Activated naive CD4-positive, alpha-beta T cell treated with anti-CD3 and anti-CD28 coated beads, Interleukin-2, amount 50 U/mL, for 24 hours (primary cell): Measurements from ENCODE around the gene PRSS21.

ENCODE experiments used
- H3K27ac Mint-ChIP-seq: one replicate; pipeline ENCODE4 v1.8.0; 2021; ENCODE audit warnings: mild to moderate bottlenecking, mixed read lengths
- H3K27me3 Mint-ChIP-seq: one replicate; pipeline ENCODE4 v1.8.0; 2021; ENCODE audit warnings: mixed read lengths
- H3K36me3 Mint-ChIP-seq: one replicate; pipeline ENCODE4 v1.8.0; 2021; ENCODE audit warnings: mixed read lengths
- H3K4me1 Mint-ChIP-seq: one replicate; pipeline ENCODE4 v1.8.0; 2021; ENCODE audit warnings: mixed read lengths
- H3K4me3 Mint-ChIP-seq: one replicate; pipeline ENCODE4 v1.8.0; 2021; ENCODE audit warnings: mild to moderate bottlenecking, mixed read lengths
- H3K9me3 Mint-ChIP-seq: one replicate; pipeline ENCODE4 v1.8.0; 2021; ENCODE audit warnings: mixed read lengths

The PRSS21 gene

GRCh38 chr16:2816751-2817339 is at the start of gene PRSS21:
TSS of gene PRSS21 (plus strand) at chr16:2817237. CDS start at chr16:2817269, 32 bp downstream.
- no peaks in the 10 kb centered on the region for H3K4me1 Mint-ChIP-seq
- no peaks in the 10 kb centered on the region for H3K27me3 Mint-ChIP-seq
- H3K9me3 Mint-ChIP-seq = no peaks in the 10 kb centered on the region
- H3K4me3 Mint-ChIP-seq = peak within 1 kb of the TSS; percentile 30
- no peak within 1 kb of the TSS for H3K27ac Mint-ChIP-seq
- H3K36me3 Mint-ChIP-seq = no peaks in the 10 kb centered on the region

GRCh38 chr16:2767891-2768290 is 49.1 kb upstream of the PRSS21 start:
- H3K4me3 Mint-ChIP-seq = no peak overlapping the region
- no peak overlapping the region for H3K27ac Mint-ChIP-seq
- no peaks in the 10 kb centered on the region for H3K9me3 Mint-ChIP-seq
- peaks cover 12% of the 10 kb centered on the region for H3K4me1 Mint-ChIP-seq
- peaks cover 32% of the 10 kb centered on the region for H3K36me3 Mint-ChIP-seq
- H3K27me3 Mint-ChIP-seq = no peaks in the 10 kb centered on the region

GRCh38 chr16:2768403-2769089 is 48.5 kb upstream of the PRSS21 start:
- Mint-ChIP-seq H3K27me3 (no peaks in the 10 kb centered on the region), H3K27ac (peak overlapping the region; percentile 23)

GRCh38 chr16:2769100-2769529 is 47.9 kb upstream of the PRSS21 start:
- H3K4me1 Mint-ChIP-seq = peaks cover 12% of the 10 kb centered on the region
- H3K27me3 Mint-ChIP-seq = no peaks in the 10 kb centered on the region
- peaks cover 20% of the 10 kb centered on the region for H3K36me3 Mint-ChIP-seq
- no peak overlapping the region for H3K4me3 Mint-ChIP-seq
- no peaks in the 10 kb centered on the region for H3K9me3 Mint-ChIP-seq
- H3K27ac Mint-ChIP-seq = no peak overlapping the region

More at GRCh38 chr16:2768403-2769089, 48.5 kb upstream of the PRSS21 start:
- no peak overlapping the region for H3K4me3 Mint-ChIP-seq
- H3K9me3 Mint-ChIP-seq = no peaks in the 10 kb centered on the region
- H3K36me3 Mint-ChIP-seq = peaks cover 26% of the 10 kb centered on the region
- H3K4me1 Mint-ChIP-seq = peaks cover 12% of the 10 kb centered on the region

- peaks cover 16% of the 10 kb centered on the region for H3K4me1 Mint-ChIP-seq
- H3K4me3 Mint-ChIP-seq = no peak overlapping the region
- H3K9me3 Mint-ChIP-seq = no peaks in the 10 kb centered on the region
- H3K27me3 Mint-ChIP-seq = no peaks in the 10 kb centered on the region
- H3K36me3 Mint-ChIP-seq = peaks cover 20% of the 10 kb centered on the region
- peak overlapping the region; percentile 41 for H3K27ac Mint-ChIP-seq
These were observed 47.4 kb upstream of the PRSS21 start for GRCh38 chr16:2769675-2770056.

- H3K27me3 Mint-ChIP-seq = no peaks in the 10 kb centered on the region
- peaks cover 17% of the 10 kb centered on the region for H3K4me1 Mint-ChIP-seq
- peak overlapping the region; percentile 41 for H3K27ac Mint-ChIP-seq
These were observed 46.7 kb upstream of the PRSS21 start for GRCh38 chr16:2770057-2770951.

GRCh38 chr16:2771496-2772402 is 45.3 kb upstream of the PRSS21 start:
- peaks cover 10% of the 10 kb centered on the region for H3K36me3 Mint-ChIP-seq
- H3K9me3 Mint-ChIP-seq = no peaks in the 10 kb centered on the region
- peak overlapping the region; percentile 51 for H3K27ac Mint-ChIP-seq
- H3K27me3 Mint-ChIP-seq = no peaks in the 10 kb centered on the region
- H3K4me1 Mint-ChIP-seq = peaks cover 20% of the 10 kb centered on the region
- H3K4me3 Mint-ChIP-seq = no peak overlapping the region

More at GRCh38 chr16:2770057-2770951, 46.7 kb upstream of the PRSS21 start:
- Mint-ChIP-seq H3K4me3 (no peak overlapping the region), H3K9me3 (no peaks in the 10 kb centered on the region), H3K36me3 (peaks cover 19% of the 10 kb centered on the region)

GRCh38 chr16:2773188-2773968 is 43.7 kb upstream of the PRSS21 start:
- Mint-ChIP-seq H3K4me1 (peaks cover 26% of the 10 kb centered on the region), H3K9me3 (no peaks in the 10 kb centered on the region), H3K4me3 (no peak overlapping the region), H3K27me3 (no peaks in the 10 kb centered on the region), H3K36me3 (peaks cover 9% of the 10 kb centered on the region), H3K27ac (no peak overlapping the region)

GRCh38 chr16:2774161-2774891 is 42.7 kb upstream of the PRSS21 start:
- no peaks in the 10 kb centered on the region for H3K9me3 Mint-ChIP-seq
- peaks cover 31% of the 10 kb centered on the region for H3K4me1 Mint-ChIP-seq
- peaks cover 8% of the 10 kb centered on the region for H3K36me3 Mint-ChIP-seq
- no peaks in the 10 kb centered on the region for H3K27me3 Mint-ChIP-seq
- H3K4me3 Mint-ChIP-seq = peak overlapping the region; percentile 47
- H3K27ac Mint-ChIP-seq = no peak overlapping the region

- peaks cover 25% of the 10 kb centered on the region for H3K4me1 Mint-ChIP-seq
- H3K9me3 Mint-ChIP-seq = no peaks in the 10 kb centered on the region
- no peaks in the 10 kb centered on the region for H3K27me3 Mint-ChIP-seq
- H3K27ac Mint-ChIP-seq = no peak overlapping the region
- peak overlapping the region; percentile 47 for H3K4me3 Mint-ChIP-seq
- peaks cover 3% of the 10 kb centered on the region for H3K36me3 Mint-ChIP-seq
These were observed 41.8 kb upstream of the PRSS21 start for GRCh38 chr16:2775131-2775716.

GRCh38 chr16:2775765-2776499 is 41.1 kb upstream of the PRSS21 start:
- Mint-ChIP-seq H3K9me3 (no peaks in the 10 kb centered on the region), H3K27me3 (no peaks in the 10 kb centered on the region), H3K36me3 (peaks cover 3% of the 10 kb centered on the region), H3K4me3 (peak overlapping the region; percentile 96), H3K4me1 (peaks cover 25% of the 10 kb centered on the region), H3K27ac (peak overlapping the region; percentile 97)

- Mint-ChIP-seq H3K27me3 (no peaks in the 10 kb centered on the region), H3K36me3 (peaks cover 3% of the 10 kb centered on the region), H3K4me1 (peaks cover 25% of the 10 kb centered on the region), H3K27ac (peak overlapping the region; percentile 97), H3K4me3 (peak overlapping the region; percentile 96), H3K9me3 (no peaks in the 10 kb centered on the region)
These were observed 40.4 kb upstream of the PRSS21 start for GRCh38 chr16:2776500-2777139.
